Measurements from ENCODE around the gene TRPC4. TPM values are rescaled to one million over a fixed set of nuclear protein-coding genes. Genes with fewer than 3 reads are reported as not detected.

Gene TRPC4
- total and polyA plus RNA-seq, 7 donors: 0.03 to 0.59 (median 0.08) TPM

- TF ChIP-seq CTCF (IDR thresholded peaks at IDR 0.05): no peak
- Histone ChIP-seq H3K4me1 (no peaks in the 10 kb centered on the region), H3K36me3 (ENCODE audit: insufficient read depth in 1 of 2, low read depth in 1 of 2) (no peaks in the 10 kb centered on the region), H3K9me3 (no peaks in the 10 kb centered on the region), H3K4me3 (no peak overlapping the region), H3K27ac (no peak overlapping the region), H3K27me3 (ENCODE audit: insufficient read depth in 3 of 3, low read length in 2 of 3) (no peaks in the 10 kb centered on the region)
- intact Hi-C loops (cut with DNase I): no loop called here
- ATAC-seq (no peak), DNase-seq (no peak)
- WGBS, 3 donors: 93 to 96% (median 93%) methylated on average over 1 of the region's 1 CpG
These were observed 217.7 kb downstream of the TRPC4 start for GRCh38 chr13:37651891-37652290.

- TF ChIP-seq CTCF (IDR thresholded peaks at IDR 0.05): no peak
- Histone ChIP-seq H3K27me3 (ENCODE audit: insufficient read depth in 3 of 3, low read length in 2 of 3) (no peaks in the 10 kb centered on the region), H3K4me3 (no peak overlapping the region), H3K4me1 (no peaks in the 10 kb centered on the region), H3K9me3 (no peaks in the 10 kb centered on the region), H3K27ac (no peak overlapping the region), H3K36me3 (ENCODE audit: insufficient read depth in 1 of 2, low read depth in 1 of 2) (no peaks in the 10 kb centered on the region)
- intact Hi-C loops (cut with DNase I): no loop called here
- ATAC-seq: no peak
- no peak for DNase-seq
These were observed 221.0 kb downstream of the TRPC4 start for GRCh38 chr13:37648609-37649008.

GRCh38 chr13:37647031-37647650 lies 222.4 kb downstream of the TRPC4 start:
- DNase-seq: no peak
- 62 to 72% (median 69%) methylated on average over 5 of the region's 5 CpGs for WGBS, 3 donors
- intact Hi-C loops (cut with DNase I): no loop called here

GRCh38 chr13:37646531-37646930 lies 223.0 kb downstream of the TRPC4 start:
- intact Hi-C loops (cut with DNase I): no loop called here
- TF ChIP-seq CTCF (IDR thresholded peaks at IDR 0.05): no peak

More at GRCh38 chr13:37647031-37647650, 222.4 kb downstream of the TRPC4 start:
- no peak overlapping the region for H3K4me3 ChIP-seq
- no peaks in the 10 kb centered on the region for H3K4me1 ChIP-seq
- no peaks in the 10 kb centered on the region for H3K27me3 ChIP-seq (ENCODE audit: insufficient read depth in 3 of 3, low read length in 2 of 3)
- H3K9me3 ChIP-seq: no peaks in the 10 kb centered on the region
- TF ChIP-seq CTCF (IDR thresholded peaks at IDR 0.05): no peak
- ATAC-seq: no peak
- H3K36me3 ChIP-seq (ENCODE audit: insufficient read depth in 1 of 2, low read depth in 1 of 2): no peaks in the 10 kb centered on the region
- H3K27ac ChIP-seq: no peak overlapping the region

GRCh38 chr13:37645181-37645740 lies 224.3 kb downstream of the TRPC4 start:
- 17 to 18% (median 18%) methylated on average over 7 of the region's 7 CpGs for WGBS, 3 donors

More at GRCh38 chr13:37646531-37646930, 223.0 kb downstream of the TRPC4 start:
- Histone ChIP-seq H3K27me3 (ENCODE audit: insufficient read depth in 3 of 3, low read length in 2 of 3) (no peaks in the 10 kb centered on the region), H3K9me3 (no peaks in the 10 kb centered on the region), H3K4me1 (no peaks in the 10 kb centered on the region), H3K4me3 (no peak overlapping the region), H3K36me3 (ENCODE audit: insufficient read depth in 1 of 2, low read depth in 1 of 2) (no peaks in the 10 kb centered on the region), H3K27ac (no peak overlapping the region)
- 68 to 73% (median 70%) methylated on average over 3 of the region's 3 CpGs for WGBS, 3 donors
- DNase-seq: no peak
- ATAC-seq: no peak

More at GRCh38 chr13:37645181-37645740, 224.3 kb downstream of the TRPC4 start:
- H3K4me1 ChIP-seq: no peaks in the 10 kb centered on the region
- H3K36me3 ChIP-seq (ENCODE audit: insufficient read depth in 1 of 2, low read depth in 1 of 2): no peaks in the 10 kb centered on the region
- no peaks in the 10 kb centered on the region for H3K9me3 ChIP-seq
- no peaks in the 10 kb centered on the region for H3K27me3 ChIP-seq (ENCODE audit: insufficient read depth in 3 of 3, low read length in 2 of 3)
- no peak overlapping the region for H3K4me3 ChIP-seq
- ATAC-seq (no peak), DNase-seq (no peak)
- no peak overlapping the region for H3K27ac ChIP-seq
- TF ChIP-seq CTCF (IDR thresholded peaks at IDR 0.05): no peak
- intact Hi-C loops (cut with DNase I): no loop called here
